ENCODE measurements around the gene TBL3.
"Not testable (repeated sequence)": the region's sequence is repeated elsewhere in the genome, so short reads cannot be mapped to it uniquely, and the experiment has no call there.

Gene TBL3

GRCh38 chr16:1971796-1972489 lies at the start of gene TBL3:
Gene TBL3 (plus strand): TSS chr16:1972053. CDS start chr16:1972165, 112 bp downstream.
- DNase-seq, result peak; percentile 75

- DNase-seq, result no peak
Observed at GRCh38 chr16:1922357-1922756, 49.5 kb upstream of the TBL3 start.

GRCh38 chr16:1923299-1924034 lies 48.4 kb upstream of the TBL3 start:
- no peak for DNase-seq

- no peak for DNase-seq
Observed at GRCh38 chr16:1924095-1924494, 47.8 kb upstream of the TBL3 start.

GRCh38 chr16:1926271-1926670 lies 45.6 kb upstream of the TBL3 start:
- DNase-seq, result no peak

- DNase-seq, result no peak
Observed at GRCh38 chr16:1929105-1929504, 42.7 kb upstream of the TBL3 start.

- peak; percentile 11 for DNase-seq
Observed at GRCh38 chr16:1929578-1930337, 42.1 kb upstream of the TBL3 start.

- no peak for DNase-seq
Observed at GRCh38 chr16:1930338-1930720, 41.5 kb upstream of the TBL3 start.

- no peak for DNase-seq
Observed at GRCh38 chr16:1932050-1933028, 39.5 kb upstream of the TBL3 start.

GRCh38 chr16:1933097-1933661 lies 38.7 kb upstream of the TBL3 start:
- DNase-seq, result no peak

GRCh38 chr16:1936945-1937479 lies 34.8 kb upstream of the TBL3 start:
- DNase-seq, result no peak

- DNase-seq, result no peak
Observed at GRCh38 chr16:1938316-1938715, 33.5 kb upstream of the TBL3 start.

- no peak for DNase-seq
Observed at GRCh38 chr16:1938910-1939309, 32.9 kb upstream of the TBL3 start.

- not testable (repeated sequence) for DNase-seq
Observed at GRCh38 chr16:1939833-1940232, 32.0 kb upstream of the TBL3 start.

GRCh38 chr16:1940273-1941161 lies 31.3 kb upstream of the TBL3 start:
- DNase-seq, result no peak

- DNase-seq, result peak; percentile 4
Observed at GRCh38 chr16:1941162-1942046, 30.4 kb upstream of the TBL3 start.

GRCh38 chr16:1942047-1942809 lies 29.6 kb upstream of the TBL3 start:
- no peak for DNase-seq

GRCh38 chr16:1942810-1943726 lies 28.8 kb upstream of the TBL3 start, which contains the start of gene MSRB1:
Gene MSRB1 (minus strand): TSS chr16:1943199. CDS start chr16:1943156, 43 bp downstream.
- peak; percentile 72 for DNase-seq
